Measurements from ENCODE around the gene S100G. TPM values are rescaled to one million over a fixed set of nuclear protein-coding genes. Genes with fewer than 3 reads are reported as not detected.
"Not testable (repeated sequence)": the region's sequence is repeated elsewhere in the genome, so short reads cannot be mapped to it uniquely, and the experiment has no call there.

The S100G gene
- not detected in 2 replicates for total RNA-seq

DNA sequence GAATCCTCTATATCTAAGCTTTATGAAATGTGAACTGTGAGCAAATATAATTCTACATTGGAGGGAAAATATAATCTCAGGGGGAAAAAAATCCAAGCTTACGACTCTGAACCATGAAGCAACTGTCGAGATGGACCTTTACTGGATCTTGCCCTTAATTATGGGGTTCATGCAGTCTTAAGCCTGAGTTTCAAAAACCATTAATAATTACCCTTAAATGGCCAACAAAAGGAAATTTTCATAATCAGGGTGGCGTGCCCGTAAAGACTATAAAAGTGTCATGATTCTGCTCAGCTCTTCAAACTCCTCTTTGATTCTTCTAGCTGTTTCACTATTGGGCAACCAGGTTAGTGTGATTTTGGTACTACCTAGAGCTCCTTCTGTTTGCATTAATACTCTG, at the start of gene S100G:
Gene S100G (plus strand): TSS at position 301 of the 400 bp plus-strand sequence. CDS start 849 bp downstream, outside the sequence.
- intact Hi-C loops (cut with micrococcal nuclease), result no loop called here

GRCh38 chrX:16601885-16602284, 48.1 kb upstream of the S100G start:
- intact Hi-C loops (cut with micrococcal nuclease), result no loop called here

- intact Hi-C loops (cut with micrococcal nuclease), result not testable (repeated sequence)
These were observed 46.7 kb upstream of the S100G start for GRCh38 chrX:16603235-16603634.

GRCh38 chrX:16603822-16604221, 46.1 kb upstream of the S100G start:
- intact Hi-C loops (cut with micrococcal nuclease), result no loop called here

GRCh38 chrX:16604337-16604736, 45.6 kb upstream of the S100G start:
- intact Hi-C loops (cut with micrococcal nuclease), result no loop called here

DNA sequence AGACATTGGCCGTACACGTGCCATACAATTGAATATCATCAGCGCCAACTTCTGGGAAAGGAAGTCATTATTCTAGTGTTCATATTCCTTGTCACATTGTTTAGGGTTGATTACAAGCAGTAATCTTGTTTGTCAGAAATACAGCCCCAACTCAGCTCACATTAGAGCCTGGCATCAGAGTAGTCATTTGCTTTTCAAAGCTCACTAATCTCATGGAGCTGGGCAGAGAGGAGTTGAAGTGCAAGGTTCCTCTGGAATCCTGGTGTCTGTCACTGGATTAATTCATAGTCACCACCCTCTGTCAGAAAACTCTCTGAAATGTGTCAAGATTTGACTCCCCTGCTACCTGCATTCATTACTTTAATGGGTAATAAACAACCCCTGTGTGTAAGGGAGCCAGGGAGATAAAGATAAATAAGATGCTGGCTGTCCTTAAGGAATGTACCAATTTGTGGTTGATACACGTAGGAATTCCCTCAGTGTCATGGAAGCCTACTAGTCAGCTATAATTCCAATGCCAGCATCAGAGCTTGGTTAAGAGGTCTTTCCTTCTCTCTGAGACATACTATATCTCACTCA, 43.7 kb upstream of the S100G start:
- intact Hi-C loops (cut with micrococcal nuclease), result no loop called here

- intact Hi-C loops (cut with micrococcal nuclease), result no loop called here
These were observed 39.8 kb upstream of the S100G start for GRCh38 chrX:16610121-16610621.

DNA sequence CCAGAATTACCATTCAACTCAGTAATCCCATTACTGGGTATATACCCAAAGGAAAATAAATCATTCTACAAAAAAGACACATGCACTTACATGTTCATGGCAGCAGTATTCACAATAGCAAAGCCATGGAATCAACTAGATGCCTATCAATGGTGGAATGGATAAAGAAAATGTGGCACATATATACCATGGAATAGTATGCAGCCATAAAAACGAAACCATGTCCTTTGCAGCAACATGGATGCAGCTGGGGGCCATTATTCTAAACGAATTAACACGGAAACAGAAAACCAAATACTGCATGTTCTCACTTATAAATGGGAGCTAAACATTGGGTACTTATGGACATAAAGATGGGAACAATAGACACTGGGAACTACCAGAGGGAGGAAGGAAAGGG, 39.3 kb upstream of the S100G start:
- intact Hi-C loops (cut with micrococcal nuclease), result not testable (repeated sequence)

- intact Hi-C loops (cut with micrococcal nuclease), result no loop called here
These were observed 37.6 kb upstream of the S100G start for GRCh38 chrX:16612257-16612897.

GRCh38 chrX:16617382-16617781, 32.6 kb upstream of the S100G start:
- intact Hi-C loops (cut with micrococcal nuclease), result no loop called here

DNA sequence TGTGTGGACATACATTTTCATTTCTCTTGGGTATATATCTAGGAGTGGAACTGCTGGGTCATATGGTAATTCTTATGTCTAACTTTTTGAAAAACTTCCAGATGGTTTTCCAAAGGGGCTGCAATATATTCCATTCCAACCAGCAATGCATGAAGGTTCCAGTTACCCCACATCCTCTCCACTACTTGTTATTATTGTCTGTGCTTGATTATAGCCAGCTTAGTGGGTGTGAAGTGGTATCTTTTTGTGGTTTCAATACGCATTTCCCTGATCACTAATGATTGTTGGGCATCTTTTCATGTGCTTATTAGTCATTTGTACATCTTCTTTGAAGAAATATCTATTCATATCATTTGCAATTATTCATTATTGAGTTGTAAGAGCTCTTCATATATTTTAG, 31.5 kb upstream of the S100G start:
- intact Hi-C loops (cut with micrococcal nuclease), result no loop called here

GRCh38 chrX:16619024-16619423, 30.9 kb upstream of the S100G start:
- intact Hi-C loops (cut with micrococcal nuclease), result no loop called here

GRCh38 chrX:16628511-16628910, 21.4 kb upstream of the S100G start:
- intact Hi-C loops (cut with micrococcal nuclease), result not testable (repeated sequence)

- intact Hi-C loops (cut with micrococcal nuclease), result no loop called here
These were observed 20.9 kb upstream of the S100G start for GRCh38 chrX:16628946-16629595.

DNA sequence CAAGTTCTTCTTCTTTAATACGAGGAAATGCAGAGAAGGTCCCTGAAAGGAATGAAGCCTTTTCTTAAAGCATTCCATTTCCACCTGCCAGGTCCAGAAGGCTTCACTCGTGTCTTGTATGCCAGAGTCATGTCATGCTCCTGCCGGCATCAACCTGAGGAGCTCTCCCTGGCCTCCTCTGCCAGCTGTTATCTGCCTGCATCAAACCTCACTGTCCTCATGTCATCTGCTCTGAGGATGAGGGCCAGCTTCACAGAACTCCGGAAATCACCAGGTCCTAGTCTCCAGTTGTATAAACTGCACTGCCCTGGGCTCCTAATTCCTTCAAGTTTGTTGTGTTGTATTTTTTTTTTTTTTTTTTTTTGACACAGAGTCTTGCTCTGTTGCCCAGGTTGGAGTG, 20.0 kb upstream of the S100G start:
- intact Hi-C loops (cut with micrococcal nuclease), result no loop called here

DNA sequence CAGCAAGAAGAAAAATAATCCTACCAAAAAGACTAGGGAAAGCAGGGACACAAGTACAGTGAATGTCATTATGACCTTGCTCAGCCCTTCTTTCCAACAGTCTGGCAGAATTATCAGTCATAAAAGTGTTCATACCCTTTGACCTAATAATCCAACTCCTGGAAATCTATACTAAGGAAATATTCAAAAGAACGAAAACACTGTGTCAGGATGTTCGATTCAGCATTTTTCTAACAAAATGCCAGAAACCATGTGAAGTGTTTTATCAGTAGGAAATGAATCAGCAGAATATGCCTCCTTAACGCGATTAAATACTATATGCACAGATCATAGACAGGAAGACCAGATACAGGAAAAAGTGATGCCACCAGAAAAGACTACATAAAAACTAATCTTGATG, 16.2 kb upstream of the S100G start:
- intact Hi-C loops (cut with micrococcal nuclease), result no loop called here

GRCh38 chrX:16635040-16635439, 14.9 kb upstream of the S100G start:
- intact Hi-C loops (cut with micrococcal nuclease), result no loop called here

- intact Hi-C loops (cut with micrococcal nuclease), result no loop called here
These were observed 14.4 kb upstream of the S100G start for GRCh38 chrX:16635596-16635995.

DNA sequence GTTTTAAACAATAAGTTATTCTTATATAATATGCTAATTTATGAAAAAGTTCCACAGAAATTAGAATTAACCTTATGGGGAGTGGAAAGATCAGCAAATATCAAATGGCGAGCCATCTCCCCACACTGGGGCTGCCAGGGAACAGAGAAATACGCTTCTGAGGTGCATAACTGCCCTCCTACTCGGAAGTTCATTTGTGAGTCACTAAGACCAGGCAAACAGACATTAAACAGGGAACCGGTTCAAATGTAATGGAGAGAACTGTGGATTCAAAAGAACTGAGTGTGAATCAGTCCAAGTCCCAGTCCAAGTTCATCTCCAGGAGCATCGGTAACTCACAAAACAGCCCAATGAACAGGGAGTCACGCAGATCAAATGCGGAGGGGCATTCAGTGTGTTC, 11.4 kb upstream of the S100G start:
- intact Hi-C loops (cut with micrococcal nuclease), result no loop called here

GRCh38 chrX:16639966-16640365, 10.0 kb upstream of the S100G start:
- intact Hi-C loops (cut with micrococcal nuclease), result no loop called here

- intact Hi-C loops (cut with micrococcal nuclease), result no loop called here
These were observed 9.1 kb upstream of the S100G start for GRCh38 chrX:16640823-16641222.

GRCh38 chrX:16643176-16643575, 6.8 kb upstream of the S100G start:
- intact Hi-C loops (cut with micrococcal nuclease), result no loop called here
